GM18867 (cell line): Measurements from ENCODE around the gene NKX1-1.

Source experiments
- ATAC-seq: cut with Tn5 transposase; IDR thresholded peaks from one replicate; pipeline ENCODE4 v1.9.1; 2021; ENCODE audit warnings: mild to moderate bottlenecking, moderate library complexity; ENCODE audit not compliant: unreplicated experiment

NKX1-1 gene

GRCh38 chr4:1417522-1418390 lies 11.5 kb upstream of the NKX1-1 start:
- ATAC-seq: no peak

DNA sequence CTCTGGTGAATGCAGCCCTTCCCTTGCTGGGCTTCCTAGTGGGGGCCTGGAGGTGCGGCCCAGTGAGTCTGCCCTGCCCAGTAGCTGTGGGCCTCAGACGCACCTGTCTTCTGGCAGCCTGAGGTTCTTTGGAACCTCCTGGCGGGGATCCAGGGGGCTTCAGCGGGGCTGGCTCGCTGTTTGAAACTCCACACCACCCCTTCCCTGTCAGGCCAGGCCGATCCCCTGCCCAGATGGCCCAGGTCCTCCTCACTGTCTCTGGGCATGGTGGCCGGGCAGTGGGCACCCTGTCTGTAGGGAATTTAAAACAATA lies 10.7 kb upstream of the NKX1-1 start:
- no peak for ATAC-seq

GRCh38 chr4:1416051-1416947 lies 10.1 kb upstream of the NKX1-1 start:
- ATAC-seq: no peak

DNA sequence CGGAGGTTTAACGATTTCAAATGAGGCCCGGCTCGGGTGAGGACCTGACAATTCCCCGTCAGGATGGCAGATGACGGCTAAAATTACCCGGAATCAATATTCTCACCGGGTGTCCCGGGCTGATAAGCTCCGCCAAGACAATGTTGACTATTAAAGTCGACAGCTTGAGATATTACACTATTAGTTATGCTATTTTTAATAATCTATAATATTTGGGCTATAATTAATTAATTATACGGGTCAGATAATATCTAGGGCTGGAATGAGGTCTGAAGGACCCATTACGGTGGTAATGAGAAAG lies 9.4 kb upstream of the NKX1-1 start:
- no peak for ATAC-seq

GRCh38 chr4:1414831-1415680 lies 8.8 kb upstream of the NKX1-1 start:
- ATAC-seq: no peak

DNA sequence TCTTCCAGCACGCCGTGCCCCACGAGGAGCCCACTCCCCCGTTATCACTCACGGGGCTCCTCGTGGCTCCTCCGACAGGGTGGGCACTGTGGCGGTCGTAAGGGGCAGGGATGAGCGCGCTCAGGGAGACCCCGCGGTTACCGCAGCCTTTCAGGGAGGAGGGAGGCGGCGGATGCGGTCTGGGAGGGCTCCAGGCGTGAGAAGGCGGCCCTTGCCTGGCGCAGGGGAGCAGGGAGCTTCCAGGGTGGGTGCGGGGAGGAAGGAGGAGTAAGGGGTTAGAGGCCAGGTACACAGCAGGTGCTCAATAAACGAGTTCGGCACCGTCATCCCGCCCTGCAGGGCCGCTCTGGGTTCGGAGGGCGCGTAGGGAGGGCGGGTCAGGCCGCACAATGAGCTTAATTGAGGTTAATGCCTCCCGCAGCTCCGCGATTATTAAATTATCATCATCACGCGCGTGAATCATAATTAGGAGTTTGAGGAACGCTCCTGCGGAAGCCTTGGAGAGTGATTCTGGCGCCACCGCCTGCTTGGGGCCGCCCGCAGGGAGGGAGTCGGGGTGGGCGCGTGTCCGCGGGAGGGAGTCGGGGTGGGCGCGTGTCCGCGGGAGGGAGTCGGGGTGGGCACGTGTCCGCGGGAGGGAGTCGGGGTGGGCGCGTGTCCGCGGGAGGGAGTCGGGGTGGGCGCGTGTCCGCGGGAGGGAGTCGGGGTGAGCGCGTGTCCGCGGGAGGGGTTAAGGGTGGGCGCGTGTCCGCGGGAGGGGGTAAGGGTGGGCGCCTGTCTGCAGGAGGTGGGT lies 7.6 kb upstream of the NKX1-1 start:
- no peak for ATAC-seq

DNA sequence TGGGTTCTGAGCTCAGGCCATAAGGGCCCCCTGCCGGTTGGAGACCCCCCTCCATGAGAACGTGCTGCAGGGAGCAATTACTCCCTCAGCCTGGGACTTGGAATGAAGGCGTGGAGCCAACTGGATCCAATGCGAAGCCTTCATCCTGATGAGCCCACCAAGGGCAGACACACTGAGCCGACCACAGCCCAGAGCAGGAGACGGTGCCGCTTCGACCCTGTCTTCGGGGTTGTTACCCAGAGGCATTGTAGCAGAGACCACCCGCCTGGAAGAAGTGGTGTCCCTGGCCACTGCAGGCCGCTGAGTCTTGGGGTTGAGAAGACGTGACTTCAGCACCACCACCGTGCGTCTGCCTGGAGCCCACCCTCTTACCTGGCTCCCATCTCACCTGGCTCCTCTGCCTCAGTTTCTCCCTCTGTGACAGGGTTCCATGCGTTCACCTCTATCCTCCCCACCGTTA lies 7.0 kb upstream of the NKX1-1 start:
- no peak for ATAC-seq

DNA sequence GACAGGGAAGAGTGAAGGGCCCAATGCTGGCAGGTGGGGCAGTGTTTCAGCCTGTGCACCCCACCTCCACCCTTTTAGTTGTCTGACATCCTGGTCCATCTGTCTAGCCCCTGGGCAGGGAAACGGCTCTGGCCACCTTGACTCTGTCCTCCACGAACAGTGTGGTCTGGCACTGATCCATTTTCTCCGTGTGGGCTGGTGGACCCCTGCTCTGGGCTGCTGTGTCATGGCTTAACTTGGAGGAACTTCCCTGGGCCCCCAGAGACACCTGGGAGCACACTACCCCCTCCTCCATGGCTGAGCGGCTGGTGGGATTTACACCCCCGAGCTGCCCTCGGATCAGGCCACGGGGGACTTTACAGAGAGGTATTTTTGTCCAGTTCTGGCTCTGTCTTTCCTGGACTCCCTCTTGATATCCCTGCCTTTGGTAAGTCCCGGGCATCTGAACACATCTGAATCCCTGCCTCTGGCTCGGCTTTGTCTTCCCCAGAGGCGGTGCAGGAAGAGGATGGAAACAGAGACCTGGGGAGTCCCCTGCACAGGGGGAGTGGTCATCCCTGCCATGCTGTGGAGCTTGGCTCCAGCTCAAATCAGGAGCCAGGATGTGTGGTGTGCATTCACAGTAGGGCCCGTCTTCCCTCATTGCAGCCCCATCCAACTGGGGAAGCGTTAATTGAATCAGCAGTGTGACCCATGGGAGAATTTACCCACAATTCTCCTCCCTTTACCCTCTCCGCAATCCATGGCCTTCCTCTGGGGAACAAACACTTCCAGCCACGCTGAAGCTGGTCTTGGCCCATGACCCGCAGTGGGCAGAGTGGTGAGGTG lies 6.3 kb upstream of the NKX1-1 start:
- no peak for ATAC-seq

GRCh38 chr4:1411436-1412375 lies 5.5 kb upstream of the NKX1-1 start:
- no peak for ATAC-seq

GRCh38 chr4:1410491-1411325 lies 4.5 kb upstream of the NKX1-1 start:
- ATAC-seq: no peak

- no peak for ATAC-seq
Measured at GRCh38 chr4:1409491-1410425, 3.5 kb upstream of the NKX1-1 start.

DNA sequence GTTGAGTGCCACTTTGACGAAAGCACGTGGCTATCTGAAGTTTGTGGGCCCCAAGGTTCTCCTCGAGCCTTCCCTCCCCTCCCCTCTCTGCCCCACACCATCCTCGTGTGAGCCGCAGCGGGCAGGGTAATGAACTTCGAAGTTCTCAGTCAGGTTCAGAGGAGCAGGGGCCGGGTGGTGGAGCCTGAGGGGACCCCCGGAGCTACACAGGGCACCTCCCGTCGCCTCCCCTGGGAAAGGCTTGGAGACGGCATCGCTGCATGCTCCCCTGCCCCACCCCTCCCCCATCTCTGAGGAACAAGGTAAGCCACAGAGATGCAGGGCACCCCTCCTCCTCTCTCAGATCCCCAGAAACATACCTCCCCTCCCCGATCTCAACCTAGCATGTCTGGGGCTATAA lies 2.8 kb upstream of the NKX1-1 start:
- no peak for ATAC-seq

DNA sequence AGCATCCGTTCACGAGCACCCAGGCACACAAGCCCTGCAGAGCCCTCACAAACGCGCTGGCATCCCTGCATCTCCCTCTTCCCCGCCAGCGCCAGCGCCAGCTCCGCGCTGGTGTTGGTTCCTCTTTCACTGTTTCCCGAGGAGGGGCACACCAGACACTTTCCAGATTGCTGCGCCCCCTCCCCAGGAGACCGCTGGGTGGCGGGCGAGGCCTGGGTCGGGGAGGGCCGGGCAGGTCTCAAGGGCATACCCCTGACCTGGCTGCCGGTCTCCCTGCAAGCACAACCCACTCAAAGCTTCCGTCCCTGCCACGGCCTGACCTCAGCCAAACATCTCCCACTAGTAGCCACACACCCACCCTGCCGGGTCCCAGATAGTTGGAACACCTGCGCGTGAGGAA lies 2.2 kb upstream of the NKX1-1 start:
- ATAC-seq: no peak

GRCh38 chr4:1407657-1408333 lies 1.6 kb upstream of the NKX1-1 start:
- no peak for ATAC-seq

- no peak for ATAC-seq
Measured at GRCh38 chr4:1406981-1407656, 877 bp upstream of the NKX1-1 start.
